ENCODE measurements around the gene ZNF462.

DNA sequence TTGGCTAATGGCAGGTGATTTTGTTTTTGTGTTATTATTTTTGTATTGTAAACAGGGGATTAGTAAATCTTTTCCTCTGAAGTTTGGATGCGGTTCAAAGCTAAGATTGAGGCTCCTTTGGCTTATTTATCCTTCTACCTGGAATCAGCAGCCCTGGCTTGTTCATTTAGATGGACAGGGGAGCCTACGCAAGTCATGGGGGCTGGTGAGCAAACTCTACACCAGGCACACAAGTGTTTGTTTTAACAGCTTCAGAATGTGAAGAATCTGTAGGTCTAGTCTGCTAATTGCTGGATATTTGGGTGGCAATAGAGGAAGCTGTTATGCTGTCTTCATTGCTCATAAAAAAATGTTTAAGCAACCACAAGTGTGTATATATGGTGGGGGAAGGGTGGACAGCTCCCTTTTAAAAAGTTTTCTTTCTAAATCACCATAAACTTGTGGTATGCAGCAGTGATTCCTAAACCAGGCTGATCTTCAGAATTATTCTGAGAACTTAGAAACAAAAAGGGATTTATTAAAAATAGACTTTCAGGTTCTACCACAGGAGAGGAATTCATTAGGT is 20.7 kb downstream of the ZNF462 start:
- no peak for TF ChIP-seq POLR2A (IDR thresholded peaks at IDR 0.05)
- TF ChIP-seq, protein P1, sequence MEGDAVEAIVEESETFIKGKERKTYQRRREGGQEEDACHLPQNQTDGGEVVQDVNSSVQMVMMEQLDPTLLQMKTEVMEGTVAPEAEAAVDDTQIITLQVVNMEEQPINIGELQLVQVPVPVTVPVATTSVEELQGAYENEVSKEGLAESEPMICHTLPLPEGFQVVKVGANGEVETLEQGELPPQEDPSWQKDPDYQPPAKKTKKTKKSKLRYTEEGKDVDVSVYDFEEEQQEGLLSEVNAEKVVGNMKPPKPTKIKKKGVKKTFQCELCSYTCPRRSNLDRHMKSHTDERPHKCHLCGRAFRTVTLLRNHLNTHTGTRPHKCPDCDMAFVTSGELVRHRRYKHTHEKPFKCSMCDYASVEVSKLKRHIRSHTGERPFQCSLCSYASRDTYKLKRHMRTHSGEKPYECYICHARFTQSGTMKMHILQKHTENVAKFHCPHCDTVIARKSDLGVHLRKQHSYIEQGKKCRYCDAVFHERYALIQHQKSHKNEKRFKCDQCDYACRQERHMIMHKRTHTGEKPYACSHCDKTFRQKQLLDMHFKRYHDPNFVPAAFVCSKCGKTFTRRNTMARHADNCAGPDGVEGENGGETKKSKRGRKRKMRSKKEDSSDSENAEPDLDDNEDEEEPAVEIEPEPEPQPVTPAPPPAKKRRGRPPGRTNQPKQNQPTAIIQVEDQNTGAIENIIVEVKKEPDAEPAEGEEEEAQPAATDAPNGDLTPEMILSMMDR (IDR thresholded peaks at IDR 0.05) = no peak
